ENCODE data around the gene POU2AF2. TPM values are rescaled to one million over a fixed set of nuclear protein-coding genes. Genes with fewer than 3 reads are reported as not detected.
"Not testable (repeated sequence)": the region's sequence is repeated elsewhere in the genome, so short reads cannot be mapped to it uniquely, and the experiment has no call there.

The POU2AF2 gene
- total and polyA plus RNA-seq, 5 donors from 2014 or later, result not detected

- peaks cover 10% of the 10 kb centered on the region for H3K27me3 Mint-ChIP-seq
- no peaks in the 10 kb centered on the region for H3K36me3 Mint-ChIP-seq
- no peak for ATAC-seq (ENCODE audit: low read depth in 2 of 2)
- no peak overlapping the region for H3K27ac ChIP-seq (ENCODE audit: insufficient read depth, low read length, poor library complexity, severe bottlenecking)
- no peaks in the 10 kb centered on the region for H3K9me3 Mint-ChIP-seq
- DNase-seq, result no peak
- no peaks in the 10 kb centered on the region for H3K27me3 ChIP-seq (ENCODE audit: control insufficient read depth, insufficient read depth, low read length)
- no peaks in the 10 kb centered on the region for H3K9me3 ChIP-seq (ENCODE audit: control insufficient read depth in 2 of 2, low read length in 2 of 2)
- H3K4me3 ChIP-seq (ENCODE audit: low read depth, low read length), result no peak overlapping the region
- H3K4me1 ChIP-seq (ENCODE audit: control insufficient read depth, insufficient read depth, low read length, poor library complexity, severe bottlenecking), result no peaks in the 10 kb centered on the region
- H3K36me3 ChIP-seq (ENCODE audit: control insufficient read depth, insufficient read depth, low read length), result no peaks in the 10 kb centered on the region
- H3K27ac Mint-ChIP-seq, result no peak overlapping the region
- no peaks in the 10 kb centered on the region for H3K4me1 Mint-ChIP-seq
- no peak overlapping the region for H3K4me3 Mint-ChIP-seq
Observed at GRCh38 chr11:111283945-111284481, 38.5 kb downstream of the POU2AF2 start.

GRCh38 chr11:111285189-111286091 lies 39.9 kb downstream of the POU2AF2 start:
- Histone ChIP-seq H3K9me3 (ENCODE audit: control insufficient read depth in 2 of 2, low read length in 2 of 2) (no peaks in the 10 kb centered on the region), H3K27ac (ENCODE audit: insufficient read depth, low read length, poor library complexity, severe bottlenecking) (no peak overlapping the region), H3K36me3 (ENCODE audit: control insufficient read depth, insufficient read depth, low read length) (no peaks in the 10 kb centered on the region), H3K27me3 (ENCODE audit: control insufficient read depth, insufficient read depth, low read length) (no peaks in the 10 kb centered on the region), H3K4me1 (ENCODE audit: control insufficient read depth, insufficient read depth, low read length, poor library complexity, severe bottlenecking) (no peaks in the 10 kb centered on the region), H3K4me3 (ENCODE audit: low read depth, low read length) (no peak overlapping the region)
- no peaks in the 10 kb centered on the region for H3K36me3 Mint-ChIP-seq
- H3K27ac Mint-ChIP-seq, result peak overlapping the region in 1 of 3 donors; percentile 64
- DNase-seq (no peak), ATAC-seq (ENCODE audit: low read depth in 2 of 2) (no peak)
- no peaks in the 10 kb centered on the region for H3K4me1 Mint-ChIP-seq
- peaks cover 3% of the 10 kb centered on the region for H3K27me3 Mint-ChIP-seq
- no peaks in the 10 kb centered on the region for H3K9me3 Mint-ChIP-seq
- H3K4me3 Mint-ChIP-seq, result no peak overlapping the region

- Histone ChIP-seq H3K27me3 (ENCODE audit: control insufficient read depth, insufficient read depth, low read length) (no peaks in the 10 kb centered on the region), H3K4me1 (ENCODE audit: control insufficient read depth, insufficient read depth, low read length, poor library complexity, severe bottlenecking) (no peaks in the 10 kb centered on the region), H3K4me3 (ENCODE audit: low read depth, low read length) (no peak overlapping the region), H3K36me3 (ENCODE audit: control insufficient read depth, insufficient read depth, low read length) (no peaks in the 10 kb centered on the region), H3K9me3 (ENCODE audit: control insufficient read depth in 2 of 2, low read length in 2 of 2) (no peaks in the 10 kb centered on the region), H3K27ac (ENCODE audit: insufficient read depth, low read length, poor library complexity, severe bottlenecking) (no peak overlapping the region)
- no peak overlapping the region for H3K27ac Mint-ChIP-seq
- H3K4me3 Mint-ChIP-seq, result no peak overlapping the region
- no peak for ATAC-seq (ENCODE audit: low read depth in 2 of 2)
- peaks cover 0 to 4% (median 0%) of the 10 kb centered on the region in 7 donors for H3K9me3 Mint-ChIP-seq
- H3K27me3 Mint-ChIP-seq, result peaks cover 5% of the 10 kb centered on the region
- H3K4me1 Mint-ChIP-seq, result no peaks in the 10 kb centered on the region
- H3K36me3 Mint-ChIP-seq, result no peaks in the 10 kb centered on the region
- no peak for DNase-seq
Observed at GRCh38 chr11:111291764-111292163, 46.2 kb downstream of the POU2AF2 start.

- not testable (repeated sequence) for H3K4me1 Mint-ChIP-seq
Observed at GRCh38 chr11:111292408-111292807, 46.9 kb downstream of the POU2AF2 start.

GRCh38 chr11:111296196-111296595 lies 50.7 kb downstream of the POU2AF2 start:
- H3K9me3 Mint-ChIP-seq, result peaks cover 0 to 4% (median 0%) of the 10 kb centered on the region in 7 donors
- H3K4me3 Mint-ChIP-seq, result no peak overlapping the region
- no peak for ATAC-seq (ENCODE audit: low read depth in 2 of 2)

More at GRCh38 chr11:111292408-111292807, 46.9 kb downstream of the POU2AF2 start:
- H3K27ac ChIP-seq (ENCODE audit: insufficient read depth, low read length, poor library complexity, severe bottlenecking); H3K36me3 ChIP-seq (ENCODE audit: control insufficient read depth, insufficient read depth, low read length); H3K4me3 ChIP-seq (ENCODE audit: low read depth, low read length); H3K27me3 Mint-ChIP-seq; H3K4me3 Mint-ChIP-seq; H3K4me1 ChIP-seq (ENCODE audit: control insufficient read depth, insufficient read depth, low read length, poor library complexity, severe bottlenecking); H3K27me3 ChIP-seq (ENCODE audit: control insufficient read depth, insufficient read depth, low read length); H3K27ac Mint-ChIP-seq; H3K9me3 Mint-ChIP-seq; ATAC-seq (ENCODE audit: low read depth in 2 of 2); H3K36me3 Mint-ChIP-seq; H3K9me3 ChIP-seq (ENCODE audit: control insufficient read depth in 2 of 2, low read length in 2 of 2); DNase-seq: not testable (repeated sequence)

GRCh38 chr11:111297696-111298095 lies 52.2 kb downstream of the POU2AF2 start:
- no peak for ATAC-seq (ENCODE audit: low read depth in 2 of 2)
- no peaks in the 10 kb centered on the region for H3K9me3 ChIP-seq (ENCODE audit: control insufficient read depth in 2 of 2, low read length in 2 of 2)
- Mint-ChIP-seq H3K36me3 (no peaks in the 10 kb centered on the region), H3K27ac (no peak overlapping the region), H3K4me1 (peaks cover 0 to 4% (median 0%) of the 10 kb centered on the region in 4 donors), H3K27me3 (peaks cover 40% of the 10 kb centered on the region), H3K4me3 (no peak overlapping the region), H3K9me3 (peaks cover 0 to 2% (median 0%) of the 10 kb centered on the region in 7 donors)
- no peak overlapping the region for H3K4me3 ChIP-seq (ENCODE audit: low read depth, low read length)
- no peaks in the 10 kb centered on the region for H3K36me3 ChIP-seq (ENCODE audit: control insufficient read depth, insufficient read depth, low read length)
- DNase-seq, result no peak
- H3K27ac ChIP-seq (ENCODE audit: insufficient read depth, low read length, poor library complexity, severe bottlenecking), result no peak overlapping the region
- peaks cover 4% of the 10 kb centered on the region for H3K27me3 ChIP-seq (ENCODE audit: control insufficient read depth, insufficient read depth, low read length)
- peaks cover 2% of the 10 kb centered on the region for H3K4me1 ChIP-seq (ENCODE audit: control insufficient read depth, insufficient read depth, low read length, poor library complexity, severe bottlenecking)

More at GRCh38 chr11:111296196-111296595, 50.7 kb downstream of the POU2AF2 start:
- H3K4me1 Mint-ChIP-seq, result peaks cover 0 to 4% (median 0%) of the 10 kb centered on the region in 4 donors
- no peak overlapping the region for H3K27ac Mint-ChIP-seq
- Histone ChIP-seq H3K4me1 (ENCODE audit: control insufficient read depth, insufficient read depth, low read length, poor library complexity, severe bottlenecking) (peaks cover 2% of the 10 kb centered on the region), H3K27me3 (ENCODE audit: control insufficient read depth, insufficient read depth, low read length) (peaks cover 4% of the 10 kb centered on the region), H3K4me3 (ENCODE audit: low read depth, low read length) (no peak overlapping the region), H3K9me3 (ENCODE audit: control insufficient read depth in 2 of 2, low read length in 2 of 2) (no peaks in the 10 kb centered on the region), H3K27ac (ENCODE audit: insufficient read depth, low read length, poor library complexity, severe bottlenecking) (no peak overlapping the region), H3K36me3 (ENCODE audit: control insufficient read depth, insufficient read depth, low read length) (no peaks in the 10 kb centered on the region)
- no peaks in the 10 kb centered on the region for H3K36me3 Mint-ChIP-seq
- DNase-seq, result no peak
- peaks cover 25% of the 10 kb centered on the region for H3K27me3 Mint-ChIP-seq

GRCh38 chr11:111298413-111299100 lies 53.0 kb downstream of the POU2AF2 start, which contains the start of gene POU2AF3:
Gene POU2AF3 (plus strand): TSS chr11:111298546. CDS start chr11:111298582, 36 bp downstream.
- Histone ChIP-seq H3K9me3 (ENCODE audit: control insufficient read depth in 2 of 2, low read length in 2 of 2) (no peaks in the 10 kb centered on the region), H3K36me3 (ENCODE audit: control insufficient read depth, insufficient read depth, low read length) (no peaks in the 10 kb centered on the region), H3K27me3 (ENCODE audit: control insufficient read depth, insufficient read depth, low read length) (peaks cover 6% of the 10 kb centered on the region), H3K4me3 (ENCODE audit: low read depth, low read length) (no peak within 1 kb of the TSS), H3K27ac (ENCODE audit: insufficient read depth, low read length, poor library complexity, severe bottlenecking) (no peak within 1 kb of the TSS), H3K4me1 (ENCODE audit: control insufficient read depth, insufficient read depth, low read length, poor library complexity, severe bottlenecking) (peaks cover 2% of the 10 kb centered on the region)
- H3K4me1 Mint-ChIP-seq, result peaks cover 0 to 4% (median 0%) of the 10 kb centered on the region in 4 donors
- no peaks in the 10 kb centered on the region for H3K36me3 Mint-ChIP-seq
- no peak within 1 kb of the TSS for H3K4me3 Mint-ChIP-seq
- H3K27ac Mint-ChIP-seq, result no peak within 1 kb of the TSS
- H3K27me3 Mint-ChIP-seq, result peaks cover 46% of the 10 kb centered on the region
- DNase-seq, result no peak
- H3K9me3 Mint-ChIP-seq, result peaks cover 0 to 2% (median 0%) of the 10 kb centered on the region in 7 donors
- ATAC-seq (ENCODE audit: low read depth in 2 of 2), result peak in 1 of 2 donors; percentile 25

All from CD4-positive, CD25-positive, alpha-beta regulatory T cell (primary cell).